Measurements from ENCODE around the gene TBC1D5. TPM values are rescaled to one million over a fixed set of nuclear protein-coding genes. Genes with fewer than 3 reads are reported as not detected.

TBC1D5 gene
- total RNA-seq, 1 donor from 2014 or later = 55.6 TPM

DNA sequence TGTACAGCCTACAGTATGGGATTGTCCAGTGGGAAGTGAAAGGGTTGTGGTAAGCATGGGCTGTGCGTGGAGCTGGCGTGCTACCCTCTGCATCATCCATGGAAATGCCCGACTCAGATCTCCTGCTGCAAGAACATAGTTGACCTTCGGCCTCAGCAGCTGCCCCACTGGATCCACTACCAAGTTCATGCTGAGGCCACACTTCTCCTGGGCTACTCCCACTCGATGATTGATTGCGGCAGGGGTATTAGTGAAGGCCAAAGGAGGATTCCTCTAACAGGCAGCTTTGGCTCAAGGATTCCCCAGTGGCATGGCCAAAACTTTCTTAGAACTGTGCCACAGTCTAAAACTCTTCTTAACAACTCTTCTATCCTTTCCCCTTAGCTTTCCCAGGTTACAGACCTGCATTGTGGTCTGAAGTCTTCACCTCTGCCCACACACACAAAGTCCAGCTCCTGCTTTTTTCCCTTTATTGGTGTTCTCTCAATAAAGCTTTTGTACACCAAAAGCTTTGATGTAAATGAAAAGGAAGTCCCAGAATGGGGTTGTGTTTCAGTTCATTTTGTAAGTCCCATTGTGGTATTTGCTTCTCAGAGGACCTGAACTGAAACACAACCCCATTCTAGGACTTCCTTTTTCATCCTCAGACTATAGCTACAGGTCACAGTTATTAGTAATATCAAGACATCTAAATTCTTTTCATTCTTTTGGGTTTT is 4.9 kb upstream of the TBC1D5 start:
- TF ChIP-seq, protein P1, sequence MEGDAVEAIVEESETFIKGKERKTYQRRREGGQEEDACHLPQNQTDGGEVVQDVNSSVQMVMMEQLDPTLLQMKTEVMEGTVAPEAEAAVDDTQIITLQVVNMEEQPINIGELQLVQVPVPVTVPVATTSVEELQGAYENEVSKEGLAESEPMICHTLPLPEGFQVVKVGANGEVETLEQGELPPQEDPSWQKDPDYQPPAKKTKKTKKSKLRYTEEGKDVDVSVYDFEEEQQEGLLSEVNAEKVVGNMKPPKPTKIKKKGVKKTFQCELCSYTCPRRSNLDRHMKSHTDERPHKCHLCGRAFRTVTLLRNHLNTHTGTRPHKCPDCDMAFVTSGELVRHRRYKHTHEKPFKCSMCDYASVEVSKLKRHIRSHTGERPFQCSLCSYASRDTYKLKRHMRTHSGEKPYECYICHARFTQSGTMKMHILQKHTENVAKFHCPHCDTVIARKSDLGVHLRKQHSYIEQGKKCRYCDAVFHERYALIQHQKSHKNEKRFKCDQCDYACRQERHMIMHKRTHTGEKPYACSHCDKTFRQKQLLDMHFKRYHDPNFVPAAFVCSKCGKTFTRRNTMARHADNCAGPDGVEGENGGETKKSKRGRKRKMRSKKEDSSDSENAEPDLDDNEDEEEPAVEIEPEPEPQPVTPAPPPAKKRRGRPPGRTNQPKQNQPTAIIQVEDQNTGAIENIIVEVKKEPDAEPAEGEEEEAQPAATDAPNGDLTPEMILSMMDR (IDR thresholded peaks at IDR 0.05; ENCODE audit: unreplicated experiment) = no peak
- Mint-ChIP-seq H3K9me3 (ENCODE audit: low read depth) (no peaks in the 10 kb centered on the region), H3K4me1 (ENCODE audit: low read depth) (peaks cover 12% of the 10 kb centered on the region), H3K36me3 (ENCODE audit: insufficient read depth) (no peaks in the 10 kb centered on the region), H3K4me3 (ENCODE audit: low read depth) (no peak overlapping the region), H3K27ac (no peak overlapping the region), H3K27me3 (no peaks in the 10 kb centered on the region)
- DNase-seq (ENCODE audit: low spot score, unreplicated experiment) = no peak

DNA sequence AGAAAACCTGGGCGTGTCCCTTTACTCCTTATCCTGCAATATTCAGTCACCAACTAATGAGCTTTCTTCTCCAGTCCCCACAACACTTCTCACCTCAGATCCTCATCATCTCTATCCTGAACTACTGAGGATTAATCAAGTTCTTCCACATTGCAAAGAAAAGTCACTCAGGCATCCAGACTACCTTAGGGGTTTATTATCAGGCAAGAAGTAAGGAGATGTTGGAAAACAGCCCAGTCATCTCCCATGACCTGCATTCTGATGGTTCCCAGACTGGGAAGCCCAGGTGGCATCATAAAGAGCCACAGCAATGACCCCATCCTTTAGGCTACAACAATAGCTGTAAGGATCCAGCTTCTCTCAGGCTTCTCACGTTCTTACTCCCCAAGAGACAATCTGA is 3.5 kb upstream of the TBC1D5 start:
- Mint-ChIP-seq H3K4me3 (ENCODE audit: low read depth) (no peak overlapping the region), H3K4me1 (ENCODE audit: low read depth) (peaks cover 15% of the 10 kb centered on the region)

DNA sequence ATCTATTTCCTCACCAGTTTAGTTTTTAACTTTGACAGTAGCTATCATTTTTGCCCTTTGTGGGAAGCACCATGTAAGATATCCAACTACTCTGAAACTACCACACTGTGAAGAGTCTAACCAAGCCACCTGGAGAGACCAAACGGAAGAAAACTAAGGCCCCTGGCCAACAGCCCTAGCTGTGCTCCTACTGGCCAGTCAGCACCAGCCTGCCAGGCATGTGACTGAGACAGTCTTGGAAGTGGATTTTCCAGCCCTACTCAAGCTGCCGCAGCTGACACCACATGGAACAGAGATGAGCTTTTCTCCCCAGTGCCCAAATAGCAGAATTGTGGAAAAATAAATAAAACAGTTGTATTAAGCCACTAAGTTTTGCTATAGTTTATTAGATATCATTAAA is 2.9 kb upstream of the TBC1D5 start:
- Mint-ChIP-seq H3K4me3 (ENCODE audit: low read depth) (no peak overlapping the region), H3K27me3 (no peaks in the 10 kb centered on the region), H3K27ac (no peak overlapping the region), H3K9me3 (ENCODE audit: low read depth) (no peaks in the 10 kb centered on the region), H3K4me1 (ENCODE audit: low read depth) (peaks cover 21% of the 10 kb centered on the region), H3K36me3 (ENCODE audit: insufficient read depth) (no peaks in the 10 kb centered on the region)
- TF ChIP-seq, protein P1 (IDR thresholded peaks at IDR 0.05; ENCODE audit: unreplicated experiment) = no peak
- DNase-seq (ENCODE audit: low spot score, unreplicated experiment) = no peak

More for the DNA sequence above, 3.5 kb upstream of the TBC1D5 start:
- H3K36me3 Mint-ChIP-seq (ENCODE audit: insufficient read depth) = no peaks in the 10 kb centered on the region
- no peaks in the 10 kb centered on the region for H3K9me3 Mint-ChIP-seq (ENCODE audit: low read depth)
- TF ChIP-seq, protein P1 (IDR thresholded peaks at IDR 0.05; ENCODE audit: unreplicated experiment) = no peak
- DNase-seq (ENCODE audit: low spot score, unreplicated experiment) = no peak
- no peak overlapping the region for H3K27ac Mint-ChIP-seq
- no peaks in the 10 kb centered on the region for H3K27me3 Mint-ChIP-seq

DNA sequence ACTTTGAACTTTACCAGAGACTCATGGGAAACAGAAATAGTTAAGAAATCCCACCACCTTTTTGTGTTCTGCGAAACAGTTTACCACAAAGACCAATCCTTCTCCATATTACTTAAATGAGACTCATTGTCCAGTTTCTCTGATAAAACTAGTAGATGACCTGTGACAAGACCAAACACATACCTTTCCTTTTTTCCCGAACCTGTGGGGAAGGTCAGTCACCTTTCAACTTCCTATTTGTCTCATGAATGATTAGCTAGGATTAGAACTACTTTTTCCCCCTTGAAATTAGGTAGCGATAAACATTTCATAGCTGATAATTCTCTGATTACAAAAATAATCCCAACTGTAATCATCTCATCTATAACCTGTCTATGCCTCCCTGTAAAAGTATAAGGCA is 2.3 kb upstream of the TBC1D5 start:
- H3K4me3 Mint-ChIP-seq (ENCODE audit: low read depth) = no peak overlapping the region

DNA sequence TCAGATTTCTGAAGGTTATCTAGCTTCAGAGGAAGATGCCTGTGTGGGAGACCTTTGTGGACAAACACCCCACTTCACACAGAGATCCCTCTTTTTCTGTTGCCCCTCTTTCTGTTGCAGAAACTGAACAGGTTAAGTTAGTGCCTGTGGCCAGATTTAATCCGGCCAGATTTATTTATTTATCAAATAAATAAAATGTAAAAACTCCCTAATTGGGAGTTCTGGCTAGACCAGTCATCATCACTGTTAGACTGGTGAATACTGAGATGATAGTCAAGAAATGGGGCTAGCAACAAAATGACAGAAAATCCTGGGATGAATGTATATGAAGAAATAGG is 1.2 kb upstream of the TBC1D5 start:
- H3K27ac Mint-ChIP-seq = peak overlapping the region; percentile 99
- DNase-seq (ENCODE audit: low spot score, unreplicated experiment) = no peak
- no peaks in the 10 kb centered on the region for H3K9me3 Mint-ChIP-seq (ENCODE audit: low read depth)
- H3K4me1 Mint-ChIP-seq (ENCODE audit: low read depth) = peaks cover 27% of the 10 kb centered on the region
- TF ChIP-seq, protein P1 (IDR thresholded peaks at IDR 0.05; ENCODE audit: unreplicated experiment) = no peak
- H3K36me3 Mint-ChIP-seq (ENCODE audit: insufficient read depth) = peaks cover 3% of the 10 kb centered on the region
- H3K4me3 Mint-ChIP-seq (ENCODE audit: low read depth) = peak overlapping the region; percentile 94
- H3K27me3 Mint-ChIP-seq = no peaks in the 10 kb centered on the region

More for the DNA sequence above, 2.3 kb upstream of the TBC1D5 start:
- Mint-ChIP-seq H3K4me1 (ENCODE audit: low read depth) (peaks cover 23% of the 10 kb centered on the region), H3K27ac (peak overlapping the region; percentile 8), H3K36me3 (ENCODE audit: insufficient read depth) (no peaks in the 10 kb centered on the region), H3K27me3 (no peaks in the 10 kb centered on the region), H3K9me3 (ENCODE audit: low read depth) (no peaks in the 10 kb centered on the region)
- TF ChIP-seq, protein P1 (IDR thresholded peaks at IDR 0.05; ENCODE audit: unreplicated experiment) = no peak
- DNase-seq (ENCODE audit: low spot score, unreplicated experiment) = no peak
